WERI-Rb-1 (cell line): Measurements from ENCODE around the gene SFTPA2.
"Not testable (repeated sequence)": the region's sequence is repeated elsewhere in the genome, so short reads cannot be mapped to it uniquely, and the experiment has no call there.

Source experiments
- DNase-seq: peaks from one replicate; pipeline ENCODE4 v3.0.0-alpha.2; 2020
- H3K27ac ChIP-seq: fragments of 250-450 bp; sonication (Bioruptor Pico); 2 replicates; pipeline ENCODE4 v1.5.1; 2020; ENCODE audit warnings: mild to moderate bottlenecking, moderate library complexity
- H3K27me3 ChIP-seq: fragments of 250-450 bp; sonication (Bioruptor Pico); 2 replicates; pipeline ENCODE4 v1.5.1; 2021; ENCODE audit warnings: mild to moderate bottlenecking, low read depth, moderate library complexity; ENCODE audit not compliant: insufficient read depth, severe bottlenecking
- H3K36me3 ChIP-seq: fragments of 250-450 bp; sonication (Bioruptor Pico); 2 replicates; pipeline ENCODE4 v1.5.1; 2020; ENCODE audit warnings: mild to moderate bottlenecking, moderate library complexity
- H3K4me3 ChIP-seq: 2 replicates; pipeline ENCODE4 v1.5.1; 2011; ENCODE audit warnings: low read depth, mild to moderate bottlenecking, control low read depth, low read length
- H3K9me3 ChIP-seq: fragments of 250-450 bp; sonication (Bioruptor Pico); 2 replicates; pipeline ENCODE4 v1.5.1; 2021; ENCODE audit warnings: mild to moderate bottlenecking, moderate library complexity; ENCODE audit not compliant: severe bottlenecking
- TF ChIP-seq, protein P1 (sequence below): IDR thresholded peaks from 2 replicates; pipeline ENCODE4 v1.5.1; 2011; ENCODE audit warnings: low read depth, mild to moderate bottlenecking, control low read depth, inconsistent platforms, low read length

Gene SFTPA2

DNA sequence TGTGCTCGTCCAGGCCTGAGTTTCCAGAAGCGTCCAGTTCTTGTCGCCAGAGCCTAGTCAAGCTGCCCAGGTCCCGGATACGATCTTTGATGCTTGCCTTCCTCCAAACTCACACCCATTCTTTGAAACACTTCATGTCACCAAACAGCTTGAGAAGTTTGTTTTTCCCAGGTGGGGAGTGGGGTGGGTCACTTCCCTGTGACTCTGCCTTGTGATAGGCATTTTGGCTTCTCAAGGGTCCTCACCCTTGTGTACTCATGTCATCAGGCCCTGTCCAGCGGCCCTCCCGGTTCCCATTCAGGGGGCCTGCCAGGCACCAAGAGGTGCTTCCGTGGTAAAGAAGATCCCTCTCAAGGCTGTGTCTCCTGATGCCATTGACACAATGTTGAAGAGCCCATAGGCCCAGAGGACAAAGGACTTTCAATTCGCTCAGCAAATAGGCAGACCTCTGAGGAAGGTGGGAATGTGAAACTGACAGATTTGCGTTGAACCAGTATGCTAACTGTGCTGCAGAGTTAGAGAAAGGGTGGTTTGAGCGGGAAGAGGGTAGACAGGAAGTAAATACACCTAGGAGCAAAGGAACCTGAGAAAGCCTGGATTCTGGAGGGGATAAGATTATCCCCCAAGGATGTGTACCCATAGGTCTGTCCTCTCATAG, 25.8 kb upstream of the SFTPA2 start:
- no peaks in the 10 kb centered on the region for H3K36me3 ChIP-seq
- TF ChIP-seq, protein P1, sequence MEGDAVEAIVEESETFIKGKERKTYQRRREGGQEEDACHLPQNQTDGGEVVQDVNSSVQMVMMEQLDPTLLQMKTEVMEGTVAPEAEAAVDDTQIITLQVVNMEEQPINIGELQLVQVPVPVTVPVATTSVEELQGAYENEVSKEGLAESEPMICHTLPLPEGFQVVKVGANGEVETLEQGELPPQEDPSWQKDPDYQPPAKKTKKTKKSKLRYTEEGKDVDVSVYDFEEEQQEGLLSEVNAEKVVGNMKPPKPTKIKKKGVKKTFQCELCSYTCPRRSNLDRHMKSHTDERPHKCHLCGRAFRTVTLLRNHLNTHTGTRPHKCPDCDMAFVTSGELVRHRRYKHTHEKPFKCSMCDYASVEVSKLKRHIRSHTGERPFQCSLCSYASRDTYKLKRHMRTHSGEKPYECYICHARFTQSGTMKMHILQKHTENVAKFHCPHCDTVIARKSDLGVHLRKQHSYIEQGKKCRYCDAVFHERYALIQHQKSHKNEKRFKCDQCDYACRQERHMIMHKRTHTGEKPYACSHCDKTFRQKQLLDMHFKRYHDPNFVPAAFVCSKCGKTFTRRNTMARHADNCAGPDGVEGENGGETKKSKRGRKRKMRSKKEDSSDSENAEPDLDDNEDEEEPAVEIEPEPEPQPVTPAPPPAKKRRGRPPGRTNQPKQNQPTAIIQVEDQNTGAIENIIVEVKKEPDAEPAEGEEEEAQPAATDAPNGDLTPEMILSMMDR, result no peak
- H3K27me3 ChIP-seq, result no peaks in the 10 kb centered on the region
- H3K9me3 ChIP-seq, result no peaks in the 10 kb centered on the region
- DNase-seq, result no peak
- no peak overlapping the region for H3K4me3 ChIP-seq
- H3K27ac ChIP-seq, result no peak overlapping the region

DNA sequence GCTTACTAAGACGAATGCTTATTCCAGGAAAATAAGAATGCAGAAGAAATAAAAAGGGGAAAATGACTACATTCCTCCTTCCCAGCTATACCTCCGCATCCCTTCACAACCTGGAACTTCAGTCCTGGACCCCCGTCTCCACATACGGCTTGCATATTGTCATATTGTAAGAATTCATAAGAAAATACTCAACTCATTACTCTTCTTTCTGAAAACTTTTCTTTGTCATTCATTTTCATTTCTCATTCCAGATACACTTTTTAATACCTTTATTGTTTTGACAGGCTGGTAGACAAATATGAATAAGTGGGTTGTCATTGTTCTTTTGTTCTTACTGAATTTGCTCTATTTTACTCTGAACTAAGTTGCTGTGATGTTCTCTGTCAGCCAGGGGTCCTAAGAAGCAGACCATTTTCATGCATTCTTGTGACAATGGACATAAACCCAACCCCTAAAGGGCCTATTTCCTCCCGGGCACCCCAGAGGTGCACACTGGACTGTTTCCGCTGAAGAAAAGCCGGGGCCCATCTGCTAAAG, 23.3 kb upstream of the SFTPA2 start:
- TF ChIP-seq, protein P1, result no peak
- Histone ChIP-seq H3K27ac (no peak overlapping the region), H3K27me3 (no peaks in the 10 kb centered on the region), H3K9me3 (no peaks in the 10 kb centered on the region), H3K36me3 (no peaks in the 10 kb centered on the region), H3K4me3 (no peak overlapping the region)
- DNase-seq, result no peak

DNA sequence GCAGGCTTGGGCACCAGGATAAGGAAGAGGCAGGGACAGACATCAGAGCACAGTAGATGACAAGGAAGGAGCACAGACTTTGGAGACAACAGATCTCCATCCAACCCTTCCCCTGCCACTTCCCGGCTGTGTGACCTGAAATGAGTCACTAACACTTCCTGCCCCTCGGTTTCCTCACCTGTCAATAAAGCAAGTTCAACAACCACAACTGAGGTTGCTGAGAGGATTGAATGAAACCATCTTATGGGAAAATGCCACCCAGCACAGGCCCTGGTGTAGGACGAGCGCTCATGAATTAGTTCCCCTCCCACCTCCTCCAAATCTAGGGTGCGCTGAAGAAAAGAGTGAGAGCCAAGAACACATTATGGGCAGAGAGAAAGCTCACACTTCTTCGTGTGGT, 22.7 kb upstream of the SFTPA2 start:
- H3K27me3 ChIP-seq, H3K36me3 ChIP-seq, DNase-seq, H3K27ac ChIP-seq, H3K9me3 ChIP-seq, H3K4me3 ChIP-seq: not testable (repeated sequence)

DNA sequence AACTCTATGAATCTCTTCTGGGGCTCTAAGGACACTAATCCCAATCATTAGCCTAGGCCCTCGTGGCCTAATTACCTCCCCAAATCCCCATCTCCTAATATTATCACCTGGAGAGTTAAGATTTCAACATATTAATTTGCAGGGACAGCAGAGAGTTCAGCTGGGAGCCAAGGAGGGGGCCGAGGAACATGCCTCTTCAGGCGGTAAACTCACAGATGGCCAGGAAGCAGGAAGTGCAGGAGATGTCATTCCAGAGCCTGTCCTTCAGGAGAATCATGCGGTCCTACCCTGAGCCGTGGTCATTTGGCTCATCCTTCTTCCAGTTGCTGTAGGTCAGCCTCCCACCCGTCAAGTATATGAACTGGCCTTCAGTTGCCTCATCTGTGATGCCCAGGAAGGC, 21.9 kb upstream of the SFTPA2 start:
- H3K4me3 ChIP-seq, result no peak overlapping the region
- TF ChIP-seq, protein P1, result no peak
- H3K36me3 ChIP-seq, result no peaks in the 10 kb centered on the region
- H3K27me3 ChIP-seq, result no peaks in the 10 kb centered on the region
- no peaks in the 10 kb centered on the region for H3K9me3 ChIP-seq
- peak; percentile 58 for DNase-seq
- no peak overlapping the region for H3K27ac ChIP-seq

DNA sequence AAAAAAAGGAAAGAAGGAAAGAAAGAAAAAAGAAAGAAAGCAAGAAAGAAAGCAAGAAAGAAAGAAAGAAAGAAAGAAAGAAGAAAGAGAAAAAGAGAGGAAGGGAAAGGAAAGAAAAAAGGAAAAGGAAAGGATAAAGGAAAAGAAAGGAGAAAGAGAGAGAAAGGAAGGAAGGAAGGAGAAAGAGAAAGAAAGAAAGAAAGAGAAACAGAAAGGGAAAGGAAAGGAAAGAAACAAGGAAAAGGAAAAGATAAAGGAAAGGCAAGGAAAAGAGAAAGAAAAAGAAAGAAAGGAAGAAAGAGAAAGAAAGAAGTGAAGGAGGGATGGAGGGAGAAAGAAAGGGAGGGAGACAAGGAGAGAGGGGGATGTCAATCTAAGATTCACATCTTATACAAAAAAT, 20.8 kb upstream of the SFTPA2 start:
- Histone ChIP-seq H3K27me3 (no peaks in the 10 kb centered on the region), H3K36me3 (no peaks in the 10 kb centered on the region), H3K4me3 (no peak overlapping the region), H3K9me3 (no peaks in the 10 kb centered on the region), H3K27ac (no peak overlapping the region)
- DNase-seq, result no peak
- TF ChIP-seq, protein P1, result no peak

DNA sequence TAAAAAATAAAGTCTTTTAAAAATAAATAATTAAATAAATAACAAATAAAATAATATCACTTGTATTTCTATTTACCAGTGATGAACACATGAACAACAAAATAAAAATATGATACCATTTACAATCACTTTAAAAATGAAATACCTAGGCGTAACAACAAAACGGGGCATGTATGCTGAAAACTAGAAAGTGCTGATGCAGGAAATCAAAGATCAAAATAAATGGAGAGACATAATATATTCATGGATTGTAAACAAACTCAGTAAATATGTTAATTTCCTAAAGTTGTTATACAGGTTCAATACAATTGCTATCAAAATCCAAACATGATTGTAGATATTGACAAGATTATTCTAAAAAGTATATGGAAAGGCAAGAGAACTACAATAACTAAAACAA, 19.2 kb upstream of the SFTPA2 start:
- H3K27ac ChIP-seq, result no peak overlapping the region
- H3K9me3 ChIP-seq, result peaks cover 5% of the 10 kb centered on the region
- no peaks in the 10 kb centered on the region for H3K36me3 ChIP-seq
- DNase-seq, result no peak
- no peak overlapping the region for H3K4me3 ChIP-seq
- TF ChIP-seq, protein P1, result no peak
- no peaks in the 10 kb centered on the region for H3K27me3 ChIP-seq

DNA sequence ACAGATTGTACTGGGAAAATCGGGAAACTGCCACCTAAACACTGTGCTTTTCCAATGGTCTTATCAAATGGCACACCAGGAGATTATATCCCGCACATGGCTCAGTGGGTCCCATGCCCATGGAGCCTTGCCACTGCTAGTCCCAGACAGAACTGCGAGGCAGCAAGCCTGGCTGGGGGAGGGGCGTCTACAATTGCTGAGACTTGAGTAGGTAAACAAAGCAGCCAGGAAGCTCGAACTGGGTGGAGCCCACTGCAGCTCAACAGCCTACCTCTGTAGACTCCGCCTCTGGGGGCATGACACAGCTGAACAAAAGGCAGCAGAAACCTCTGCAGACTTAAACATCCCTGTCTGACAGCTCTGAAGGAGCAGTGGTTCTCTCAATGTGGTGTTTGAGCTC, 10.4 kb upstream of the SFTPA2 start:
- not testable (repeated sequence) for DNase-seq, H3K27ac ChIP-seq, H3K27me3 ChIP-seq, H3K36me3 ChIP-seq, H3K4me3 ChIP-seq
- peaks cover 12% of the 10 kb centered on the region for H3K9me3 ChIP-seq
